Ecto neural progenitor cell (in vitro differentiated cells): ENCODE results near the gene MARCOL.
"Not testable (repeated sequence)": the region's sequence is repeated elsewhere in the genome, so short reads cannot be mapped to it uniquely, and the experiment has no call there.

Source experiments
- DNase-seq: peaks from one replicate; pipeline ENCODE4 v3.0.0-alpha.2; 2018; ENCODE audit warnings: low spot score

The MARCOL gene

DNA sequence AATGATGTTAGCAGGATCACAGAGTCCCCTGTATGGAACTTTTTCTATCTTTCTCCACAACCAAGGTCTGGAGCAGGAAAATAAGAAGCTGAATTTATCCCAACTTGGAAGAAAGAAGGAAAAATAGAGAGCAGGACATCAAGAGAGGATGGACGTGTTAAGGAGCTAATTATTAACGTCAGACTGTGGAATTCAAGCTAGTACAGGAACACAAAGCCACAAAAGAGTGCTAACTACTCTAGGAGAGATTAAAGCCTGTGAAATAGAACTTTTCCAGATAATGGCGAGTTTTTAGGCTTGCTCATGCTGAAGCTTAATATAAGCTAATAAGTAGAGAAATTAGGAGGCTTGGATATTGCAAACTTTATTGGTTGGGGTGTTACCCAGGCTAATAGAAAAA is 29.6 kb downstream of the MARCOL start:
- no peak for DNase-seq

DNA sequence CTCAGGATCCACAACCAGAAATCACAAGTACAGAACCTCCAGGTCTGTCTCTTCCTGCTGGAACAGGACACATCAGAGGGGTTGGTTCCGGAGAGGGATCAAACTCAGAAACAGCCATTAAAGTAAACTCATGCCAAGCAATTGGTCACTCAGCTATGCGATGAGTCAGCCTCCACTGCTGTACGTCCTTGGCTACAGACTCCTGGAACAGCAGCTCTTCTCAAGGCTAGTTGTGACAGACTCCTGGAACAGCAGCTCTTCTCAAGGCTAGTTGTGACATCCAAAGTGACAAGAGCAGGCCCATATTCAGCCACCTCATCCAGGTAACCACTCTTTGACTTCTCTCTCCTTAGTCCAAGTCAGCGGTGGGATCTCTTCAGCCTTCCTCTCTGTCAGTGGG is 30.2 kb downstream of the MARCOL start, which contains the start of gene SPINK13:
Gene SPINK13, plus strand, starts transcription at position 229 of the 400 bp plus-strand sequence. CDS start 1,279 bp downstream, outside the sequence.
- no peak for DNase-seq

DNA sequence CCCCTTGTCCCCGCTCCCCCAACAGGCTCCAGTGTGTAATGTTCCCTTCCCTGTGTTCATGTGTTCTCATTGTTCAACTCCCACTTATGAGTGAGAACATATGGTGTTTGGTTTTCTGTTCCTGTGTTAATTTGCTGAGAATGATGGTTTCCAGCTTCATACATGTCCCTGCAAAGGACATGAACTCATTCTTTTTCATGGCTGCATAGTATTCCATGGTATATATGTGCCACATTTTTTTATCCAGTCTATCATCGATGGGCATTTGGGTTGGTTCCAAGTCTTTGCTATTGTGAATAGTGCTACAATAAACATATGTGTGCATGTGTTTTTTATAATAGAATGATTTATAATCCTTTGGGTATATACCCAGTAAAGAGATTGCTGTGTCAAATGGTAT is 36.8 kb downstream of the MARCOL start:
- not testable (repeated sequence) for DNase-seq

DNA sequence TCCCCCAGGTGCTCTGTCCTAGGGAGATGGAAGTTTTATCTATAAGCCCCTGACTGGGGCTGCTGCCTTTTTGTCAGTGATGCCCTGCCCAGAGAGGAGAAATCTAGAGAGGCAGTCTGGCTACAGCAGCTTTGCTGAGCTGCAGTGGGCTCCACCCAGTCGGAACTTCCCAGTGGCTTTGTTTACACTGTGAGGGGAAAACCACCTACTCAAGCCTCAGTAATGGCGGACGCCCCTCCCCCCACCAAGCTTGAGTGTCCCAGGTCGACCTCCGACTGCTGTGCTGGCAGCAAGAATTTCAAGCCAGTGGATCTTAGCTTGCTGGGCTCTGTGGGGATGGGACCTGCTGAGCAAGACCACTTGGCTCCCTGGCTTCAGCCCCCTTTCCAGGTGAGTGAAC is 42.6 kb downstream of the MARCOL start:
- DNase-seq, result not testable (repeated sequence)

DNA sequence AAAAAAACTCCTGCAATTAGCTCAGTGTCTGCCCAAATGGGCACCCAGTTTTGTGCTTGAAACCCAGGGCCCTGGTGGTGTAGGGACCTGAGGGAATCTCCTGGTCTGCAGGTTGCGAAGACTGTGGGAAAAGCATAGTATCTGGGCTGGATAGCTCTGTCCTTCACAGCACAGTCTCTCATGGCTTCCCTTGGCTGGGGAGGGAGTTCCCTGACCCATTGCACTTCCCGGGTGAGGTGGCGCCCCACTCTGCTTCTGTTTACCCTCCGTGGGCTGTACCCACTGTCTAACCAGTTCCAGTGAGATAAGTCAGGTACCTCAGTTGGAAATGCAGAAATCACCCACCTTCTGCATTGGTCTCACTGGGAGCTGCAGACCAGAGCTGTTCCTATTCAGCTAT is 43.0 kb downstream of the MARCOL start:
- DNase-seq, result not testable (repeated sequence)

DNA sequence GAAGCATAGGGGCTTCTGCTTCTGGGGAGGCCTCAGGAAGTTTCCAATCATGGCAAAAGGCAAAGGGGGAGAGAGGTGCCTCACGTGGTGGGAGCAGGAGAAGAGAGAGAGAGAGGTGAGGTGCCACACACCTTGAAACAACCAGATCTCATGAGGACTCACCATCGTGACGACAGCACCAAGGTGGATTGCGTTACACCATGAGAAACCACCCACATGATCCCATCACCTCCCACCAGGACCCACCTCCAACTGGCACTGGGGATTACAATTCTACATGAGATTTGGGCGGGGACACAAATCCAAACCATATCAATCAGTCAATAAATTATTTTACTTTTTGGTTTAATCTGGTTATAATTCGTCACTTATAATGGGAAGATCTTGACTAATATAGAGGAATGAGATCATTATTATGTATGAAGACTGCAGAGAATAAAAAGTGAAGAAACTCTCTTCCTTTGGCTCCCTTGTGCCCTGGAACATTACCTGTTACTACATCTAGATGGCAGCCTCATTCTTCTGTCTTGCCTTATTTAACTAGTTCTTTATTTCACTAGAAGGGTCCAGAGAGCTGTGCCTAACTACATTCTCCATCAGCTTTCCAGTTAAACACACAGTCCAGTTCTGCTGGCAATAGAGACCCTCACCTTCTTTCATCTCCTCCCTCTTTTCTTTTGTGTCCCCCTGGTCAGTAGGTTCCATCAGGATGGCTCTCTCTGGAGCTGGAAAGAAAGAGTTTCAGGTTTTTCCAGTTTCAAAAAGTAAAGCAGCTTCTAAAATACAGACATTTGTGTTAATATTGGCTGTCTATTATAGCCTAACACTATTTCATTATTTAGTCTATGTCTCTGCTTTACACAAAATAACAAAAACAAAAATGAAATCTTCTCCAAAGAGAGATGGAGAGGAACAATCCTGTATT is 52.2 kb downstream of the MARCOL start:
- no peak for DNase-seq
